Measurements from ENCODE around the gene SPATA13. TPM values are rescaled to one million over a fixed set of nuclear protein-coding genes. Genes with fewer than 3 reads are reported as not detected.

The SPATA13 gene
- total RNA-seq, 4 donors from 2014 or later = 8.1 to 17.0 (median 10.7) TPM

- no peak for TF ChIP-seq CTCF (IDR thresholded peaks at IDR 0.05; ENCODE audit: low read depth)
Measured at GRCh38 chr13:24233351-24233901, 72.9 kb downstream of the SPATA13 start.

- TF ChIP-seq CTCF (IDR thresholded peaks at IDR 0.05; ENCODE audit: low read depth) = no peak
Measured at GRCh38 chr13:24234200-24234915, 73.8 kb downstream of the SPATA13 start.

- no peak for TF ChIP-seq CTCF (IDR thresholded peaks at IDR 0.05; ENCODE audit: low read depth)
Measured at GRCh38 chr13:24237356-24237755, 76.8 kb downstream of the SPATA13 start.

- no peak for TF ChIP-seq CTCF (IDR thresholded peaks at IDR 0.05; ENCODE audit: low read depth)
Measured at GRCh38 chr13:24241336-24241735, 80.8 kb downstream of the SPATA13 start.

GRCh38 chr13:24242100-24242499, 81.6 kb downstream of the SPATA13 start:
- TF ChIP-seq CTCF (IDR thresholded peaks at IDR 0.05; ENCODE audit: low read depth) = no peak

GRCh38 chr13:24243302-24243701, 82.8 kb downstream of the SPATA13 start:
- TF ChIP-seq CTCF (IDR thresholded peaks at IDR 0.05; ENCODE audit: low read depth) = no peak

- no peak for TF ChIP-seq CTCF (IDR thresholded peaks at IDR 0.05; ENCODE audit: low read depth)
Measured at GRCh38 chr13:24244802-24245201, 84.3 kb downstream of the SPATA13 start.
